OCI-LY7 (cell line): ENCODE measurements around the gene STARD3.

ENCODE experiments used
- EZH2phosphoT487 ChIP-seq: fragments of 200-600 bp; sonication (generic); IDR thresholded peaks from 2 replicates; pipeline ENCODE4 v1.6.1; 2018; ENCODE audit warnings: low read depth, borderline replicate concordance, mild to moderate bottlenecking, mixed run types, antibody characterized with exemption, low read length, moderate library complexity, mixed read lengths
- TF ChIP-seq, protein P1 (sequence below): fragments of 200-600 bp; sonication (generic); conservative IDR thresholded peaks from 2 replicates; pipeline ENCODE4 v1.5.1; 2014; ENCODE audit warnings: mild to moderate bottlenecking, antibody characterized with exemption, low read length, moderate library complexity, mixed read lengths

DNA sequence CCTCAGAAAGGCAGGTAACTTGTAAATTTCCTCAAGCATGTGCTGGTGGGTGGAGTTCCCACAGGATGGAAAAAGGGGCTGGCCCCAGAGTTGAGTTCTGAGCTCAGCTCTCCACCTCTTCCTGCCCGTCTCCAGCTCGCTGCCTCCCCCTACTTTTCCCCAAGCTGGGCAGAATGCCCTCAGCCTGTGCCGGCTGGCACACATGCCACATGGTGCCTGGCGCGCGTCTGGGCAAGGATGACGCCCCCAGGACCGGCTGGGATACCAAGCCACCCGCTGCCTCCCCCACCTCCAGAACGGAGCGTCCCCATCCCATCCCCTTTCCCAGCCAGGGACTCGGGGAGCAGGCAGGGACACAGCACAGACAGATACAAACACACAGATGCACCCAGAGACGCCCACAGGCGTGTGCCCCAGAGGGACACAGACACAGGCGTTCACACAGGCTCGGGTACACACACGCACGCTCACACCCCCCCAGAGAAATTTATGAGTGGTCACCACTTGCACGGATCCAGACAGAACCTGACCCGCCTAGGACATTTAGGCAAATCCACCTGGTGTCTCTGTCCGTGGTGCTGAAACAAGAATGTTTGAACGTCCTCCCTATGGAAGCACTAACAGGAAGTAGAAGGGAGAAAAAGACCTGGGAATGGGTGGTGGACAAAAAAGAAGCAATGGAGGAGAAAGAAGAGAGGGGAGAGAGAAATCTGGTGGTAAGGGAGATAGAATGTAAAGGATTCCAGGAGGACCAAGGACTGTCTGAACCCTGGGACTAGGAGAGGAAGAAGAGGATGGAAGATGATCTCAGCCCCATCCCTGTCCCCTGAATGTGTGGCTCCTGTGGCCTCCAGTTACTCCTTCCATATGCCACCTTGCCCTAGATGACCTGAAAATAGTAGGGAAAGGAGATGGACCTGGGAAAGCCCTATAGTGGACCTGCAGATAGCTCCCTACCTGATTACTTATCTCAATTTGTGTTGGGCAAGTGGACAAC is 44.7 kb upstream of the STARD3 start:
- TF ChIP-seq, protein P1, sequence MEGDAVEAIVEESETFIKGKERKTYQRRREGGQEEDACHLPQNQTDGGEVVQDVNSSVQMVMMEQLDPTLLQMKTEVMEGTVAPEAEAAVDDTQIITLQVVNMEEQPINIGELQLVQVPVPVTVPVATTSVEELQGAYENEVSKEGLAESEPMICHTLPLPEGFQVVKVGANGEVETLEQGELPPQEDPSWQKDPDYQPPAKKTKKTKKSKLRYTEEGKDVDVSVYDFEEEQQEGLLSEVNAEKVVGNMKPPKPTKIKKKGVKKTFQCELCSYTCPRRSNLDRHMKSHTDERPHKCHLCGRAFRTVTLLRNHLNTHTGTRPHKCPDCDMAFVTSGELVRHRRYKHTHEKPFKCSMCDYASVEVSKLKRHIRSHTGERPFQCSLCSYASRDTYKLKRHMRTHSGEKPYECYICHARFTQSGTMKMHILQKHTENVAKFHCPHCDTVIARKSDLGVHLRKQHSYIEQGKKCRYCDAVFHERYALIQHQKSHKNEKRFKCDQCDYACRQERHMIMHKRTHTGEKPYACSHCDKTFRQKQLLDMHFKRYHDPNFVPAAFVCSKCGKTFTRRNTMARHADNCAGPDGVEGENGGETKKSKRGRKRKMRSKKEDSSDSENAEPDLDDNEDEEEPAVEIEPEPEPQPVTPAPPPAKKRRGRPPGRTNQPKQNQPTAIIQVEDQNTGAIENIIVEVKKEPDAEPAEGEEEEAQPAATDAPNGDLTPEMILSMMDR, result no peak
- no peak for TF ChIP-seq EZH2phosphoT487
